ENCODE measurements around the gene SLC25A11.

GRCh38 chr17:4967539-4968485 lies 28.0 kb upstream of the SLC25A11 start, which contains the start of gene SPAG7:
- no peak for TF ChIP-seq POLR2AphosphoS5 (IDR thresholded peaks at IDR 0.05; ENCODE audit: low read depth, low read length)
- TF ChIP-seq POLR2A (IDR thresholded peaks at IDR 0.05; ENCODE audit: low read depth, low read length): peak; percentile 82

Measured in GM12892 (cell line).